Transverse colon (tissue), 4 donors: ENCODE measurements around the gene OR13F1. TPM values are rescaled to one million over a fixed set of nuclear protein-coding genes. Genes with fewer than 3 reads are reported as not detected.
"Not testable (repeated sequence)": the region's sequence is repeated elsewhere in the genome, so short reads cannot be mapped to it uniquely, and the experiment has no call there.

ENCODE experiments used
- DNase-seq: peaks from one replicate; pipeline ENCODE4 v3.0.0-alpha.2; 2019
- H3K27ac ChIP-seq, 4 donors: fragments of 200-600 bp; sonication (generic); 2 replicates each; pipeline ENCODE4 v1.5.1; 2016 to 2018; ENCODE audit warnings: inconsistent platforms in 4 of 4
- H3K27me3 ChIP-seq: fragments of 200-600 bp; sonication (generic); 2 replicates; pipeline ENCODE4 v1.5.1; 2017; ENCODE audit warnings: inconsistent platforms
- H3K36me3 ChIP-seq, 4 donors: fragments of 200-600 bp; sonication (generic); 2 replicates each; pipeline ENCODE4 v1.5.1; 2017 to 2019; ENCODE audit warnings: inconsistent platforms in 4 of 4
- H3K4me1 ChIP-seq, 4 donors: fragments of 200-600 bp; sonication (generic); 2 replicates each; pipeline ENCODE4 v1.5.1; 2017 to 2020; ENCODE audit warnings: inconsistent platforms in 4 of 4
- H3K4me3 ChIP-seq, 4 donors: fragments of 200-600 bp; sonication (generic); 1 replicate in 1 of 4; 2 replicates in 3 of 4; pipeline versions ENCODE4 v1.5.1 to v1.6.1; 2017 to 2019; ENCODE audit warnings: inconsistent platforms in 4 of 4
- H3K9me3 ChIP-seq, 2 donors: fragments of 200-600 bp; sonication (generic); 2 replicates each; pipeline ENCODE4 v1.5.1; 2017 to 2019; ENCODE audit warnings: inconsistent platforms in 2 of 2
- CTCF ChIP-seq, 5 experiments: fragments of 200-600 bp in 3 of 5; fragments of 450-650 bp in 2 of 5; sonication (generic) in 3 of 5; IDR thresholded peaks; 1 replicate in 2 of 5; 2 replicates in 3 of 5; pipeline ENCODE4 v1.5.1; 2016 to 2017; ENCODE audit warnings: antibody characterized with exemption in 5 of 5, inconsistent platforms in 3 of 5, mild to moderate bottlenecking in 2 of 5, moderate library complexity in 1 of 5
- EP300 ChIP-seq: sonication (generic); formaldehyde crosslinking; IDR thresholded peaks from one replicate; pipeline ENCODE4 v1.6.1; 2017; ENCODE audit warnings: antibody characterized with exemption, low read depth
- POLR2A ChIP-seq: fragments of 450-650 bp; IDR thresholded peaks from one replicate; pipeline ENCODE4 v1.6.1; 2016; ENCODE audit warnings: antibody characterized with exemption, mild to moderate bottlenecking, moderate library complexity
- POLR2AphosphoS5 ChIP-seq, 3 donors: sonication (generic); formaldehyde crosslinking; IDR thresholded peaks; one replicate each; pipeline ENCODE4 v1.6.1; 2016; ENCODE audit warnings: antibody characterized with exemption in 3 of 3
- WGBS, 2 donors: methylation state at CpG; one replicate each; pipeline ENCODE4 v1.1.5; 2018; ENCODE audit warnings: low coverage in 1 of 2; 5-methylcytosine and 5-hydroxymethylcytosine counted together
- in situ Hi-C, 4 donors: fragments of 200-750 bp; cut with MboI; loops; one replicate each; pipeline versions ENCODE4 v1.15.0 to v1.15.1; 2017; ENCODE audit warnings: low sequenced_read_pairs in 3 of 4, low pct_ligation_motif_present in 1 of 4, low pct_unique_long_range_greater_than_20kb in 1 of 4
- intact Hi-C: fragments of 100-400 bp; cut with DNase I; formaldehyde crosslinking; loops from one replicate; pipeline ENCODE4 v1.15.1; 2023; ENCODE audit warnings: low total_unique reads
- total RNA-seq, 4 donors: library from RNA; depleted of rRNA; stranded (reverse); fragments of >200 nt; gene quantifications; one replicate each; pipeline ENCODE4 v1.1.0, GENCODE V29; 2016

The OR13F1 gene
- total RNA-seq, 4 donors from 2014 or later: not detected

- no peaks in the 10 kb centered on the region for H3K36me3 ChIP-seq
- intact Hi-C loops (no loop called here), in situ Hi-C loops (no loop called here)
- no peak overlapping the region for H3K4me3 ChIP-seq
- no peaks in the 10 kb centered on the region for H3K27me3 ChIP-seq
- no peaks in the 10 kb centered on the region for H3K4me1 ChIP-seq
- H3K9me3 ChIP-seq: no peaks in the 10 kb centered on the region
- no peak overlapping the region for H3K27ac ChIP-seq
- no peak for TF ChIP-seq EP300
- TF ChIP-seq POLR2AphosphoS5 (IDR thresholded peaks at IDR 0.05): no peak
- TF ChIP-seq CTCF (IDR thresholded peaks at IDR 0.05): no peak
- no peak for TF ChIP-seq POLR2A
- DNase-seq: no peak
Observed at GRCh38 chr9:104506565-104506964, 2.5 kb downstream of the OR13F1 start.

- Histone ChIP-seq H3K4me3 (no peak overlapping the region), H3K4me1 (no peaks in the 10 kb centered on the region), H3K36me3 (no peaks in the 10 kb centered on the region), H3K27me3 (no peaks in the 10 kb centered on the region), H3K27ac (no peak overlapping the region), H3K9me3 (no peaks in the 10 kb centered on the region)
- intact Hi-C loops: no loop called here
- in situ Hi-C loops: no loop called here
- TF ChIP-seq CTCF (IDR thresholded peaks at IDR 0.05): no peak
- no peak for TF ChIP-seq EP300
- TF ChIP-seq POLR2A: no peak
- TF ChIP-seq POLR2AphosphoS5 (IDR thresholded peaks at IDR 0.05): no peak
- DNase-seq: no peak
- 70 to 80% methylated on average over 4 to 5 of the region's 5 CpGs for whole genome bisulfite sequencing, 2 donors
Observed at GRCh38 chr9:104514901-104515300, 10.8 kb downstream of the OR13F1 start.

GRCh38 chr9:104520241-104520640 is 16.2 kb downstream of the OR13F1 start:
- intact Hi-C loops, H3K27me3 ChIP-seq, H3K4me1 ChIP-seq, DNase-seq, H3K36me3 ChIP-seq, H3K27ac ChIP-seq, in situ Hi-C loops, H3K4me3 ChIP-seq, H3K9me3 ChIP-seq: not testable (repeated sequence)
- 89% methylated on average over 10 of the region's 10 CpGs; no CpG with 5 or more reads in 1 of the 2 donors for WGBS, 2 donors

GRCh38 chr9:104527109-104527508 is 23.0 kb downstream of the OR13F1 start, which contains the start of gene OR13C4:
Gene OR13C4 (minus strand): TSS chr9:104527209. CDS start chr9:104527209, 0 bp downstream.
- in situ Hi-C loops: no loop called here
- no peaks in the 10 kb centered on the region for H3K4me1 ChIP-seq

More at GRCh38 chr9:104527109-104527508, 23.0 kb downstream of the OR13F1 start, which contains the start of gene OR13C4:
- Histone ChIP-seq H3K9me3 (no peaks in the 10 kb centered on the region), H3K4me3 (no peak within 1 kb of the TSS), H3K27ac (no peak within 1 kb of the TSS), H3K36me3 (no peaks in the 10 kb centered on the region), H3K27me3 (no peaks in the 10 kb centered on the region)
- TF ChIP-seq CTCF (IDR thresholded peaks at IDR 0.05) (no peak), EP300 (no peak), POLR2A (no peak), POLR2AphosphoS5 (IDR thresholded peaks at IDR 0.05) (no peak)
- DNase-seq: no peak
- intact Hi-C loops: no loop called here
